GM06990 (cell line): ENCODE results near the gene ADGRL3.

Source experiments
- DNase-seq: peaks from one replicate; pipeline ENCODE4 v3.0.0-alpha.2; 2011; ENCODE audit not compliant: insufficient read length; ENCODE audit errors: extremely low read depth
- H3K27me3 ChIP-seq: replicated peaks from 2 replicates; pipeline ENCODE4 v1.6.0; 2011; ENCODE audit warnings: low read length; ENCODE audit not compliant: control insufficient read depth, insufficient read depth
- H3K36me3 ChIP-seq: 2 replicates; pipeline ENCODE4 v1.5.1; 2011; ENCODE audit warnings: low read length; ENCODE audit not compliant: control insufficient read depth, insufficient read depth
- H3K4me3 ChIP-seq: replicated peaks from 2 replicates; pipeline ENCODE4 v1.5.1; 2011; ENCODE audit warnings: low read depth, mild to moderate bottlenecking, control low read depth, low read length
- TF ChIP-seq, protein P1 (sequence below): IDR thresholded peaks from 2 replicates; pipeline ENCODE4 v1.5.1; 2011; ENCODE audit warnings: low read length, control low read depth, mild to moderate bottlenecking, inconsistent platforms; ENCODE audit not compliant: insufficient read depth, poor library complexity, severe bottlenecking

Gene ADGRL3

GRCh38 chr4:61866378-61867030 lies 666.4 kb downstream of the ADGRL3 start:
- Histone ChIP-seq H3K36me3 (no peaks in the 10 kb centered on the region), H3K27me3 (no peaks in the 10 kb centered on the region), H3K4me3 (no peak overlapping the region)
- TF ChIP-seq, protein P1, sequence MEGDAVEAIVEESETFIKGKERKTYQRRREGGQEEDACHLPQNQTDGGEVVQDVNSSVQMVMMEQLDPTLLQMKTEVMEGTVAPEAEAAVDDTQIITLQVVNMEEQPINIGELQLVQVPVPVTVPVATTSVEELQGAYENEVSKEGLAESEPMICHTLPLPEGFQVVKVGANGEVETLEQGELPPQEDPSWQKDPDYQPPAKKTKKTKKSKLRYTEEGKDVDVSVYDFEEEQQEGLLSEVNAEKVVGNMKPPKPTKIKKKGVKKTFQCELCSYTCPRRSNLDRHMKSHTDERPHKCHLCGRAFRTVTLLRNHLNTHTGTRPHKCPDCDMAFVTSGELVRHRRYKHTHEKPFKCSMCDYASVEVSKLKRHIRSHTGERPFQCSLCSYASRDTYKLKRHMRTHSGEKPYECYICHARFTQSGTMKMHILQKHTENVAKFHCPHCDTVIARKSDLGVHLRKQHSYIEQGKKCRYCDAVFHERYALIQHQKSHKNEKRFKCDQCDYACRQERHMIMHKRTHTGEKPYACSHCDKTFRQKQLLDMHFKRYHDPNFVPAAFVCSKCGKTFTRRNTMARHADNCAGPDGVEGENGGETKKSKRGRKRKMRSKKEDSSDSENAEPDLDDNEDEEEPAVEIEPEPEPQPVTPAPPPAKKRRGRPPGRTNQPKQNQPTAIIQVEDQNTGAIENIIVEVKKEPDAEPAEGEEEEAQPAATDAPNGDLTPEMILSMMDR: no peak
- no peak for DNase-seq

DNA sequence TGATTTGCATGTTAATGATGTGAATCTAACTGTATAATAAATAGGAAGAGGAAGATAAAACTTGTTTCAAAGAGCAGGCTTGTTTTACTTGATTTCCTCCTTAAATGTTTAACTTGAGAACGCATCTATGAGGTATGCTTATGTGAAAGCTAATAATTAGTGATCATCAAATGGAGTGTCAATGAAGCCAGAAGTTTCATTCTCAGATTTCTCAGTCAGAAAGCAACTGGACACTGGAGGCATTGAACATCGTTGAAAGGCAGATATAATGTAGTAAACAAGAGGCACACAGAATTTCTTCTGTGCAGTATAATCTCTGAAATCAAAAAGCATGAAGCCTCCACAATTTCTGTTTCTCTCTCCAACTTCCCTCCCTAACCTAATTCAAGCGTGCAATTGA lies 672.9 kb downstream of the ADGRL3 start:
- TF ChIP-seq, protein P1: no peak
- no peaks in the 10 kb centered on the region for H3K27me3 ChIP-seq
- no peaks in the 10 kb centered on the region for H3K36me3 ChIP-seq
- H3K4me3 ChIP-seq: no peak overlapping the region
- no peak for DNase-seq

- no peak overlapping the region for H3K4me3 ChIP-seq
- TF ChIP-seq, protein P1: no peak
- H3K36me3 ChIP-seq: no peaks in the 10 kb centered on the region
- H3K27me3 ChIP-seq: no peaks in the 10 kb centered on the region
- no peak for DNase-seq
These were observed 677.1 kb downstream of the ADGRL3 start for GRCh38 chr4:61877266-61877665.

DNA sequence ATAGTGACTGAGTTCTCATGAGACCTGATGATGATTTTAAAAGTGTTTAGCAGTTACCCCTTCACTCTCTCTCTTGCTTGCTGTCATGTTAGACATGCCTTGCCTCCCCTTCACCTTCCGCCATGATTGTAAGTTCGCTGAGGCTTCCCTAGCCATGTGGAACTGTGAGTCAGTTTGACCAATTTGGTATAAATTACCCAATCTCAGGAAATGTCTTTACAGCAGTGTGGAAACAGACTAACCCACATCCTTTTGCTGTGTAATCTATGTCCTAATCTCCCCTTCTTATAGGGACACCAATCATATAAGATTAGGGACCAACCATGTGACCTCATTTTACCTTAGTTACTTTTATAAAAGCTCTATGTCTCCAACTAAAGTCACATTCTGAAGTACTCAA lies 677.8 kb downstream of the ADGRL3 start:
- DNase-seq: no peak
- H3K36me3 ChIP-seq: no peaks in the 10 kb centered on the region
- no peak overlapping the region for H3K4me3 ChIP-seq
- TF ChIP-seq, protein P1: no peak
- H3K27me3 ChIP-seq: no peaks in the 10 kb centered on the region

GRCh38 chr4:61882381-61882780 lies 682.3 kb downstream of the ADGRL3 start:
- TF ChIP-seq, protein P1: no peak

DNA sequence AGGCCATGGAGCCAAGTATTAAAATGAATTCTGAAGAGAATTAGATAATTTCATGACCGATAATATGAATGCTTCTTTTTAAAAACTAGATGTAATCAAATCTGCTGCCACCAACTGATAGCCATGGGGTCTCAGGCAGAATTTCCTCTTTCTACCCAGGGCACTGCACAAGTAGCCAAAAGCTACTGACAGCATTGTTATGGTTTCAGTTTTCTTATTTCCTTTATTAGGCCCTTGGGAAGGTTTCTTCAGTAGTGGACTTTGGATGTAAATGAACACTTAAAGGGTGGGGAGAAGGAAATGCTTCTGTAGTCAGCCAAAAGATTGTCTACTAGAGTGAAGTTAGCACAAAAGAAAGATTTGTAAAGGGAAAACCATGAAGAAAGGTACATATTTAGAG lies 686.0 kb downstream of the ADGRL3 start:
- no peak for DNase-seq
- TF ChIP-seq, protein P1: no peak
- Histone ChIP-seq H3K27me3 (no peaks in the 10 kb centered on the region), H3K36me3 (no peaks in the 10 kb centered on the region), H3K4me3 (no peak overlapping the region)

More at GRCh38 chr4:61882381-61882780, 682.3 kb downstream of the ADGRL3 start:
- Histone ChIP-seq H3K4me3 (no peak overlapping the region), H3K27me3 (no peaks in the 10 kb centered on the region), H3K36me3 (no peaks in the 10 kb centered on the region)
- DNase-seq: no peak
